T-helper 9 cell (primary cell): Measurements from ENCODE around the gene PCGF3.
"Not testable (repeated sequence)": the region's sequence is repeated elsewhere in the genome, so short reads cannot be mapped to it uniquely, and the experiment has no call there.

Source experiments
- DNase-seq: peaks from one replicate; pipeline ENCODE4 v3.0.0-alpha.2; 2020

Gene PCGF3

GRCh38 chr4:706083-706633 lies 526 bp downstream of the PCGF3 start:
- not testable (repeated sequence) for DNase-seq

- DNase-seq, result no peak
Observed at GRCh38 chr4:706834-707598, 1.4 kb downstream of the PCGF3 start.

- DNase-seq, result no peak
Observed at GRCh38 chr4:707929-708630, 2.4 kb downstream of the PCGF3 start.

- DNase-seq, result no peak
Observed at GRCh38 chr4:708631-708933, 3.0 kb downstream of the PCGF3 start.

- no peak for DNase-seq
Observed at GRCh38 chr4:709348-709747, 3.7 kb downstream of the PCGF3 start.

GRCh38 chr4:710116-710515 lies 4.5 kb downstream of the PCGF3 start:
- no peak for DNase-seq

GRCh38 chr4:710916-711315 lies 5.3 kb downstream of the PCGF3 start:
- no peak for DNase-seq

- DNase-seq, result no peak
Observed at GRCh38 chr4:712093-712492, 6.5 kb downstream of the PCGF3 start.

GRCh38 chr4:712916-713632 lies 7.4 kb downstream of the PCGF3 start:
- no peak for DNase-seq

GRCh38 chr4:714087-714486 lies 8.5 kb downstream of the PCGF3 start:
- DNase-seq, result no peak

GRCh38 chr4:717601-718320 lies 12.1 kb downstream of the PCGF3 start:
- no peak for DNase-seq

GRCh38 chr4:718460-718859 lies 12.8 kb downstream of the PCGF3 start:
- DNase-seq, result no peak

GRCh38 chr4:720111-720860 lies 14.7 kb downstream of the PCGF3 start:
- no peak for DNase-seq

- DNase-seq, result no peak
Observed at GRCh38 chr4:721261-722168, 15.9 kb downstream of the PCGF3 start.

GRCh38 chr4:722169-722725 lies 16.6 kb downstream of the PCGF3 start:
- no peak for DNase-seq

GRCh38 chr4:722851-723360 lies 17.3 kb downstream of the PCGF3 start:
- DNase-seq, result no peak

- DNase-seq, result no peak
Observed at GRCh38 chr4:723751-724530, 18.3 kb downstream of the PCGF3 start.

GRCh38 chr4:725391-726234 lies 20.0 kb downstream of the PCGF3 start:
- DNase-seq, result no peak
